Activated CD4-positive, CD25-positive, alpha-beta regulatory T cell (primary cell): Measurements from ENCODE around the gene EIF2A.
A peak's percentile ranks its signal among the peaks of the same experiment; 100 is the strongest.
"Not testable (repeated sequence)": the region's sequence is repeated elsewhere in the genome, so short reads cannot be mapped to it uniquely, and the experiment has no call there.

Source experiments
- DNase-seq, 4 experiments: peaks; one replicate each; lab custom pipeline; 2025; lab: John Stamatoyannopoulos, UW

EIF2A gene

GRCh38 chr3:150602426-150603152 lies 56.0 kb downstream of the EIF2A start:
- no peak for DNase-seq

GRCh38 chr3:150603153-150603979 lies 56.8 kb downstream of the EIF2A start, which contains the start of gene SELENOT:
Gene SELENOT (plus strand): TSS chr3:150603321. CDS start chr3:150603363, 42 bp downstream.
- DNase-seq = peak; percentile 84 to 88 (median 86)

- DNase-seq = no peak
These were observed 57.4 kb downstream of the EIF2A start for GRCh38 chr3:150603980-150604319.

GRCh38 chr3:150605998-150606641 lies 59.5 kb downstream of the EIF2A start:
- DNase-seq = no peak

- DNase-seq = no peak
These were observed 60.9 kb downstream of the EIF2A start for GRCh38 chr3:150607267-150608065.

- no peak for DNase-seq
These were observed 63.4 kb downstream of the EIF2A start for GRCh38 chr3:150609988-150610387.

- DNase-seq = no peak
These were observed 64.2 kb downstream of the EIF2A start for GRCh38 chr3:150610785-150611184.

- no peak for DNase-seq
These were observed 65.1 kb downstream of the EIF2A start for GRCh38 chr3:150611666-150612065.

- no peak for DNase-seq
These were observed 65.9 kb downstream of the EIF2A start for GRCh38 chr3:150612494-150612893.

- DNase-seq = no peak
These were observed 66.4 kb downstream of the EIF2A start for GRCh38 chr3:150613034-150613433.

GRCh38 chr3:150613709-150614480 lies 67.3 kb downstream of the EIF2A start:
- no peak for DNase-seq

- no peak for DNase-seq
These were observed 73.6 kb downstream of the EIF2A start for GRCh38 chr3:150620002-150620689.

- DNase-seq = not testable (repeated sequence)
These were observed 76.4 kb downstream of the EIF2A start for GRCh38 chr3:150622955-150623354.

GRCh38 chr3:150623945-150624344 lies 77.4 kb downstream of the EIF2A start:
- DNase-seq = no peak

- no peak for DNase-seq
These were observed 79.8 kb downstream of the EIF2A start for GRCh38 chr3:150626148-150626930.

GRCh38 chr3:150627557-150627956 lies 81.0 kb downstream of the EIF2A start:
- no peak for DNase-seq

GRCh38 chr3:150631515-150632221 lies 85.1 kb downstream of the EIF2A start:
- DNase-seq = no peak

GRCh38 chr3:150635076-150635475 lies 88.5 kb downstream of the EIF2A start:
- DNase-seq = no peak

- DNase-seq = no peak
These were observed 88.9 kb downstream of the EIF2A start for GRCh38 chr3:150635526-150635925.
